Measurements from ENCODE around the gene KCNMA1. TPM values are rescaled to one million over a fixed set of nuclear protein-coding genes. Genes with fewer than 3 reads are reported as not detected.

KCNMA1 gene
- total RNA-seq, 1 donor from 2014 or later: 94.3 TPM

- no peak for DNase-seq (ENCODE audit: extremely low spot score in 2 of 2)
- Histone ChIP-seq H3K36me3 (no peaks in the 10 kb centered on the region), H3K4me3 (no peak overlapping the region), H3K27ac (no peak overlapping the region), H3K27me3 (no peaks in the 10 kb centered on the region), H3K4me1 (peaks cover 23% of the 10 kb centered on the region), H3K9me3 (no peaks in the 10 kb centered on the region)
- TF ChIP-seq POLR2AphosphoS5 (IDR thresholded peaks at IDR 0.05; ENCODE audit: insufficient read depth in 1 of 2, low read depth in 1 of 2): no peak
- intact Hi-C loops (cut with DNase I): no loop called here
Observed at GRCh38 chr10:77600640-77601039, 37.0 kb downstream of the KCNMA1 start.

- H3K27ac ChIP-seq: no peak overlapping the region
- no peaks in the 10 kb centered on the region for H3K27me3 ChIP-seq
- no peak overlapping the region for H3K4me3 ChIP-seq
- no peak for DNase-seq (ENCODE audit: extremely low spot score in 2 of 2)
- no peaks in the 10 kb centered on the region for H3K36me3 ChIP-seq
- intact Hi-C loops (cut with DNase I): no loop called here
- TF ChIP-seq CTCF (IDR thresholded peaks at IDR 0.05) (no peak), POLR2AphosphoS5 (IDR thresholded peaks at IDR 0.05; ENCODE audit: insufficient read depth in 1 of 2, low read depth in 1 of 2) (no peak), POLR2A (IDR thresholded peaks at IDR 0.05) (no peak)
- H3K4me1 ChIP-seq: peaks cover 18% of the 10 kb centered on the region
- H3K9me3 ChIP-seq: no peaks in the 10 kb centered on the region
Observed at GRCh38 chr10:77599651-77600050, 38.0 kb downstream of the KCNMA1 start.

GRCh38 chr10:77598606-77599005 lies 39.0 kb downstream of the KCNMA1 start:
- intact Hi-C loops (cut with DNase I): no loop called here
- peaks cover 11% of the 10 kb centered on the region for H3K4me1 ChIP-seq
- H3K36me3 ChIP-seq: no peaks in the 10 kb centered on the region
- no peak overlapping the region for H3K27ac ChIP-seq
- H3K27me3 ChIP-seq: no peaks in the 10 kb centered on the region
- no peak for DNase-seq (ENCODE audit: extremely low spot score in 2 of 2)
- no peak overlapping the region for H3K4me3 ChIP-seq
- TF ChIP-seq POLR2AphosphoS5 (IDR thresholded peaks at IDR 0.05; ENCODE audit: insufficient read depth in 1 of 2, low read depth in 1 of 2): no peak
- TF ChIP-seq POLR2A (IDR thresholded peaks at IDR 0.05): no peak
- no peak for TF ChIP-seq CTCF (IDR thresholded peaks at IDR 0.05)
- no peaks in the 10 kb centered on the region for H3K9me3 ChIP-seq

GRCh38 chr10:77597560-77597959 lies 40.0 kb downstream of the KCNMA1 start:
- TF ChIP-seq POLR2A (IDR thresholded peaks at IDR 0.05) (no peak), POLR2AphosphoS5 (IDR thresholded peaks at IDR 0.05; ENCODE audit: insufficient read depth in 1 of 2, low read depth in 1 of 2) (no peak), CTCF (IDR thresholded peaks at IDR 0.05) (no peak)
- H3K9me3 ChIP-seq: no peaks in the 10 kb centered on the region
- no peaks in the 10 kb centered on the region for H3K27me3 ChIP-seq
- peaks cover 3% of the 10 kb centered on the region for H3K4me1 ChIP-seq
- DNase-seq (ENCODE audit: extremely low spot score in 2 of 2): no peak
- intact Hi-C loops (cut with DNase I): no loop called here
- H3K27ac ChIP-seq: no peak overlapping the region
- H3K4me3 ChIP-seq: no peak overlapping the region
- H3K36me3 ChIP-seq: no peaks in the 10 kb centered on the region

DNA sequence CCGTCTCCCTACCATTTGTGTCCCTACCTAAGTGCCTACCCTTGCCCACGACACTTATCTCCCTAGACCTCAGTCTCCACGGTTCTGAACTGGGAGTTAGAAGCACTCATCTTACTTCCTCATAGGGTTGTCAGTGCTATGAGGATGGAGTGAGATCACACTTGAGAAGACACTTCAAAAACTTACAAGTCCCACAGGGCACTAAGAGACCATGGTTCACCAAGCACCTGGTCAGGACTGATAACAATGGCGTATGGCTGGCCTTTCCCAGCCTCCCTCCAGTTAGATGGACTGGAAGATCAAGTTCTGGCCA lies 43.2 kb downstream of the KCNMA1 start:
- Histone ChIP-seq H3K4me1 (peaks cover 6% of the 10 kb centered on the region), H3K36me3 (no peaks in the 10 kb centered on the region), H3K27me3 (no peaks in the 10 kb centered on the region), H3K4me3 (no peak overlapping the region), H3K27ac (no peak overlapping the region), H3K9me3 (no peaks in the 10 kb centered on the region)
- TF ChIP-seq POLR2AphosphoS5 (IDR thresholded peaks at IDR 0.05; ENCODE audit: insufficient read depth in 1 of 2, low read depth in 1 of 2) (no peak), CTCF (IDR thresholded peaks at IDR 0.05) (no peak), POLR2A (IDR thresholded peaks at IDR 0.05) (no peak)
- intact Hi-C loops (cut with DNase I): no loop called here
- no peak for DNase-seq (ENCODE audit: extremely low spot score in 2 of 2)

Measured in vagina (tissue), 2 donors.